Pancreas (tissue), 10 donors: ENCODE data around the gene ANKRD50. TPM values are rescaled to one million over a fixed set of nuclear protein-coding genes. Genes with fewer than 3 reads are reported as not detected.

Source experiments
- ATAC-seq, 4 donors: fragments of 200-7000 bp; cut with Tn5 transposase; one replicate each; pipeline versions ENCODE4 v1.8.0 to v1.9.1; 2020; ENCODE audit warnings: mild to moderate bottlenecking in 4 of 4, moderate library complexity in 4 of 4
- DNase-seq, 6 donors: peaks; one replicate each; pipeline ENCODE4 v3.0.0-alpha.2; 2020
- FAIRE-seq: peaks from 2 replicates; lab custom pipeline; 2012; peaks lifted over from hg19 to GRCh38; lab: Jason Lieb, UNC
- H3K27ac ChIP-seq, 4 donors: fragments of 200-600 bp; sonication (generic); 1 replicate in 3 of 4; 2 replicates in 1 of 4; pipeline versions ENCODE4 v1.5.0 to v1.8.0; 2020
- H3K27me3 ChIP-seq, 4 donors: fragments of 200-600 bp; one replicate each; pipeline ENCODE4 v1.8.0; 2021
- H3K36me3 ChIP-seq, 3 donors: fragments of 200-600 bp; sonication (generic) in 1 of 3; one replicate each; pipeline versions ENCODE4 v1.5.0 to v1.8.0; 2020 to 2021
- H3K4me1 ChIP-seq, 3 donors: fragments of 200-600 bp; one replicate each; pipeline ENCODE4 v1.8.0; 2021
- H3K4me3 ChIP-seq, 4 donors: fragments of 200-600 bp; sonication (generic) in 2 of 4; one replicate each; pipeline versions ENCODE4 v1.5.0 to v1.8.0; 2020 to 2021
- H3K9me3 ChIP-seq, 4 donors: fragments of 200-600 bp; one replicate each; pipeline ENCODE4 v1.8.0; 2021
- CTCF ChIP-seq, 4 donors: fragments of 200-600 bp; sonication (generic) in 3 of 4; IDR thresholded peaks; one replicate each; pipeline versions ENCODE4 v1.5.0 to v1.8.0; 2021; ENCODE audit warnings: antibody characterized with exemption in 4 of 4
- WGBS, 2 donors: extraction: QIAGEN DNeasy Blood & Tissue Kit; methylation state at CpG; one replicate each; pipeline ENCODE4 v1.1.7; 2013; 5-methylcytosine and 5-hydroxymethylcytosine counted together
- intact Hi-C, 3 donors: fragments of 100-400 bp; cut with DNase I; formaldehyde crosslinking; loops; one replicate each; pipeline versions ENCODE4 v1.11.1 to v1.14.2; 2022
- polyA plus RNA-seq, 2 donors: library from polyadenylated mRNA; stranded (reverse); fragments of 200-250 nt; gene quantifications; one replicate each; pipeline ENCODE4 v1.2.3, GENCODE V29; 2013
- total RNA-seq, 6 donors: library from RNA; stranded (reverse); fragmentation: NEBNext Ultra II Directional in 4 of 6; extraction: Animal tissue kit (Norgen Biotek cat#: 25700) in 4 of 6; gene quantifications; one replicate each; pipeline versions ENCODE4 v1.2.1 to v1.2.4, GENCODE V29; 2021 to 2023
- donor health status: healthy with polysubstance abuse.
- donor health status: DM: no; HTN: no; CAD: no; lungs with moderate emphysema.
- donor health status: DM: no; HTN: no; CAD: no.
- donor health status: control.
- donor health status: control.
- donor health status: Bipolar disorder and iron deficiency.
- donor health status: DM: yes; HTN: yes; CAD: no.
- donor health status: DM: no; HTN: no; CAD: no.
- donor health status: DM: no; HTN: no; CAD: no.
- donor health status: DM: yes; HTN: yes; CAD: no.

ANKRD50 gene
- total and polyA plus RNA-seq, 8 donors = 1.2 to 12.5 (median 2.9) TPM

GRCh38 chr4:124749421-124749820 is 36.9 kb upstream of the ANKRD50 start:
- FAIRE-seq (no peak), DNase-seq (no peak), ATAC-seq (no peak)
- Histone ChIP-seq H3K4me3 (no peak overlapping the region), H3K4me1 (peaks cover 0 to 6% (median under 1%) of the 10 kb centered on the region in 3 donors), H3K9me3 (no peaks in the 10 kb centered on the region), H3K27me3 (no peaks in the 10 kb centered on the region), H3K36me3 (no peaks in the 10 kb centered on the region), H3K27ac (no peak overlapping the region)
- intact Hi-C loops = no loop called here
- TF ChIP-seq CTCF (IDR thresholded peaks at IDR 0.05) = no peak
- 90 to 91% methylated on average over 2 of the region's 2 CpGs for WGBS, 2 donors

- Histone ChIP-seq H3K27me3 (no peaks in the 10 kb centered on the region), H3K27ac (no peak overlapping the region), H3K4me3 (no peak overlapping the region), H3K9me3 (no peaks in the 10 kb centered on the region), H3K36me3 (no peaks in the 10 kb centered on the region), H3K4me1 (peaks cover 0 to 2% (median 0%) of the 10 kb centered on the region in 3 donors)
- ATAC-seq (no peak), DNase-seq (no peak), FAIRE-seq (no peak)
- 98 to 99% methylated on average over 1 of the region's 1 CpG for WGBS, 2 donors
- TF ChIP-seq CTCF (IDR thresholded peaks at IDR 0.05) = no peak
- intact Hi-C loops = no loop called here
These were observed 36.4 kb upstream of the ANKRD50 start for GRCh38 chr4:124748965-124749364.

GRCh38 chr4:124745985-124746801 is 33.7 kb upstream of the ANKRD50 start:
- DNase-seq (no peak), FAIRE-seq (no peak), ATAC-seq (no peak)
- Histone ChIP-seq H3K4me1 (no peaks in the 10 kb centered on the region), H3K27me3 (no peaks in the 10 kb centered on the region), H3K9me3 (no peaks in the 10 kb centered on the region), H3K36me3 (no peaks in the 10 kb centered on the region), H3K27ac (no peak overlapping the region), H3K4me3 (no peak overlapping the region)
- no peak for TF ChIP-seq CTCF (IDR thresholded peaks at IDR 0.05)
- intact Hi-C loops = no loop called here
- 59 to 64% methylated on average over 5 of the region's 5 CpGs for WGBS, 2 donors

GRCh38 chr4:124743711-124744110 is 31.2 kb upstream of the ANKRD50 start:
- intact Hi-C loops = no loop called here
- DNase-seq = no peak
- no peaks in the 10 kb centered on the region for H3K4me1 ChIP-seq
- no peak overlapping the region for H3K27ac ChIP-seq
- no peak for ATAC-seq
- FAIRE-seq = no peak
- 79 to 83% methylated on average over 5 of the region's 5 CpGs for WGBS, 2 donors
- H3K4me3 ChIP-seq = no peak overlapping the region
- no peak for TF ChIP-seq CTCF (IDR thresholded peaks at IDR 0.05)
- H3K9me3 ChIP-seq = no peaks in the 10 kb centered on the region
- no peaks in the 10 kb centered on the region for H3K27me3 ChIP-seq
- H3K36me3 ChIP-seq = no peaks in the 10 kb centered on the region

- Histone ChIP-seq H3K4me1 (no peaks in the 10 kb centered on the region), H3K36me3 (no peaks in the 10 kb centered on the region), H3K4me3 (no peak overlapping the region), H3K27ac (no peak overlapping the region), H3K9me3 (no peaks in the 10 kb centered on the region), H3K27me3 (no peaks in the 10 kb centered on the region)
- FAIRE-seq (no peak), DNase-seq (no peak), ATAC-seq (no peak)
- no peak for TF ChIP-seq CTCF (IDR thresholded peaks at IDR 0.05)
- intact Hi-C loops = no loop called here
- WGBS, 2 donors = 84 to 94% methylated on average over 1 of the region's 1 CpG
These were observed 28.0 kb upstream of the ANKRD50 start for GRCh38 chr4:124740501-124740900.
